Kidney (tissue), 14 donors: ENCODE results near the gene TIGD3. TPM values are rescaled to one million over a fixed set of nuclear protein-coding genes. Genes with fewer than 3 reads are reported as not detected.

Experiments used
- DNase-seq, 5 donors: peaks; one replicate each; pipeline ENCODE4 v3.0.0-alpha.2; 2013 to 2020
- FAIRE-seq: peaks from 2 replicates; lab custom pipeline; 2012; peaks lifted over from hg19 to GRCh38; lab: Jason Lieb, UNC
- H3K27ac ChIP-seq, 2 donors: one replicate each; pipeline ENCODE4 v1.7.0; 2013; ENCODE audit warnings: low read depth in 2 of 2, low read length in 2 of 2, inconsistent platforms in 1 of 2
- H3K27me3 ChIP-seq: one replicate; pipeline ENCODE4 v1.7.1; 2013; ENCODE audit warnings: low read length, inconsistent platforms; ENCODE audit not compliant: control insufficient read depth, insufficient read depth
- H3K36me3 ChIP-seq, 3 donors: one replicate each; pipeline versions ENCODE4 v1.7.0 to v1.7.1; 2013; ENCODE audit warnings: low read length in 3 of 3, control low read depth in 1 of 3, inconsistent platforms in 1 of 3; ENCODE audit not compliant: insufficient read depth in 3 of 3, control insufficient read depth in 2 of 3
- H3K4me1 ChIP-seq, 3 donors: one replicate each; pipeline versions ENCODE4 v1.7.0 to v1.7.1; 2013; ENCODE audit warnings: low read length in 3 of 3, inconsistent platforms in 1 of 3, low read depth in 1 of 3; ENCODE audit not compliant: control insufficient read depth in 2 of 3, insufficient read depth in 2 of 3
- H3K4me3 ChIP-seq, 3 donors: one replicate each; pipeline versions ENCODE4 v1.7.0 to v1.8.1; 2013; ENCODE audit warnings: low read length in 3 of 3, control low read depth in 1 of 3, inconsistent platforms in 1 of 3
- H3K9ac ChIP-seq, 3 donors: one replicate each; pipeline versions ENCODE4 v1.7.0 to v1.7.1; 2013; ENCODE audit warnings: low read length in 3 of 3, control low read depth in 1 of 3, inconsistent platforms in 1 of 3
- H3K9me3 ChIP-seq, 3 donors: one replicate each; pipeline versions ENCODE4 v1.7.0 to v1.7.1; 2013; ENCODE audit warnings: low read length in 3 of 3, control low read depth in 1 of 3, inconsistent platforms in 1 of 3; ENCODE audit not compliant: control insufficient read depth in 2 of 3, insufficient read depth in 1 of 3
- intact Hi-C: fragments of 100-400 bp; cut with DNase I; formaldehyde crosslinking; loops from one replicate; pipeline ENCODE4 v1.11.1; 2022
- polyA plus RNA-seq: library from polyadenylated mRNA; stranded (reverse); fragments of 350-450 nt; fragmentation: Illumina TruSeq; extraction: RNeasy Lipid Tissue Mini Kit (QIAGEN cat#74804); gene quantifications from one replicate; pipeline ENCODE4 v1.2.3, GENCODE V29; 2014; ENCODE audit warnings: low read depth, low replicate concordance; ENCODE audit not compliant: insufficient read depth
- total RNA-seq: library from RNA; stranded (reverse); fragmentation: NEBNext Ultra II Directional; extraction: Animal tissue kit (Norgen Biotek cat#: 25700); gene quantifications from one replicate; pipeline ENCODE4 v1.2.1, GENCODE V29; 2021
- TF ChIP-seq, protein P1 (sequence below): IDR thresholded peaks from 3 replicates; pipeline ENCODE4 v1.5.1; 2012; ENCODE audit warnings: mild to moderate bottlenecking, moderate library complexity, borderline replicate concordance; ENCODE audit not compliant: insufficient read depth; ENCODE audit errors: extremely low read depth
- donor health status: control.
- donor health status: control.
- donor health status: control.
- donor health status: control.
- donor health status: control.
- donor health status: DM: yes; HTN: yes; CAD: no.
- donor health status: Normal renal cell carcinoma (clear cell type).

TIGD3 gene
- total and polyA plus RNA-seq, 2 donors from 2014 or later, result 0.19 to 0.95 TPM

DNA sequence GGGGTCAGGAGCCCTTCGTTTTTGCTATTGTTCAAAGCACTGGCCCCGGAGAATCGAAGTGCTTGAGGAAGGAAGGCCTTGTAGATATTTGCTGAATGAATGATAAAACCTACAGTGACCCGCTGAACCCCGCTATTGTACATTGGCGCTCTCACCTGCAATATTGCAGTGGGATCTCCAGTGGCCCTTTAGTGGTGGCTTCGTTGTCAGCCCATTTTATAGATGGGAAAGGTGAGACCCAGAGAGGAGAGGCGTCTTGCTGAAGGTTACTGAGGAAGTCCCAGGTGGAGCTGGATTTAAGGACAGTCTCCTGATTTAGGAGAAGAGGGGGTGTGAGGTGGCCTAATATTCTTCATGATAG, 38.7 kb upstream of the TIGD3 start:
- DNase-seq (no peak), FAIRE-seq (no peak)
- H3K4me1 ChIP-seq, result peaks cover 0 to 19% (median 16%) of the 10 kb centered on the region in 3 donors
- H3K36me3 ChIP-seq, result peaks cover 0 to 2% (median 0%) of the 10 kb centered on the region in 3 donors
- no peaks in the 10 kb centered on the region for H3K9me3 ChIP-seq
- TF ChIP-seq, protein P1, sequence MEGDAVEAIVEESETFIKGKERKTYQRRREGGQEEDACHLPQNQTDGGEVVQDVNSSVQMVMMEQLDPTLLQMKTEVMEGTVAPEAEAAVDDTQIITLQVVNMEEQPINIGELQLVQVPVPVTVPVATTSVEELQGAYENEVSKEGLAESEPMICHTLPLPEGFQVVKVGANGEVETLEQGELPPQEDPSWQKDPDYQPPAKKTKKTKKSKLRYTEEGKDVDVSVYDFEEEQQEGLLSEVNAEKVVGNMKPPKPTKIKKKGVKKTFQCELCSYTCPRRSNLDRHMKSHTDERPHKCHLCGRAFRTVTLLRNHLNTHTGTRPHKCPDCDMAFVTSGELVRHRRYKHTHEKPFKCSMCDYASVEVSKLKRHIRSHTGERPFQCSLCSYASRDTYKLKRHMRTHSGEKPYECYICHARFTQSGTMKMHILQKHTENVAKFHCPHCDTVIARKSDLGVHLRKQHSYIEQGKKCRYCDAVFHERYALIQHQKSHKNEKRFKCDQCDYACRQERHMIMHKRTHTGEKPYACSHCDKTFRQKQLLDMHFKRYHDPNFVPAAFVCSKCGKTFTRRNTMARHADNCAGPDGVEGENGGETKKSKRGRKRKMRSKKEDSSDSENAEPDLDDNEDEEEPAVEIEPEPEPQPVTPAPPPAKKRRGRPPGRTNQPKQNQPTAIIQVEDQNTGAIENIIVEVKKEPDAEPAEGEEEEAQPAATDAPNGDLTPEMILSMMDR, result no peak
- H3K9ac ChIP-seq, result peak overlapping the region; percentile 19 to 75 (median 39)
- peak overlapping the region; percentile 61 to 80 (median 68) for H3K4me3 ChIP-seq
- no peaks in the 10 kb centered on the region for H3K27me3 ChIP-seq
- H3K27ac ChIP-seq, result peak overlapping the region; percentile 30 to 89
- intact Hi-C loops, result no loop called here

DNA sequence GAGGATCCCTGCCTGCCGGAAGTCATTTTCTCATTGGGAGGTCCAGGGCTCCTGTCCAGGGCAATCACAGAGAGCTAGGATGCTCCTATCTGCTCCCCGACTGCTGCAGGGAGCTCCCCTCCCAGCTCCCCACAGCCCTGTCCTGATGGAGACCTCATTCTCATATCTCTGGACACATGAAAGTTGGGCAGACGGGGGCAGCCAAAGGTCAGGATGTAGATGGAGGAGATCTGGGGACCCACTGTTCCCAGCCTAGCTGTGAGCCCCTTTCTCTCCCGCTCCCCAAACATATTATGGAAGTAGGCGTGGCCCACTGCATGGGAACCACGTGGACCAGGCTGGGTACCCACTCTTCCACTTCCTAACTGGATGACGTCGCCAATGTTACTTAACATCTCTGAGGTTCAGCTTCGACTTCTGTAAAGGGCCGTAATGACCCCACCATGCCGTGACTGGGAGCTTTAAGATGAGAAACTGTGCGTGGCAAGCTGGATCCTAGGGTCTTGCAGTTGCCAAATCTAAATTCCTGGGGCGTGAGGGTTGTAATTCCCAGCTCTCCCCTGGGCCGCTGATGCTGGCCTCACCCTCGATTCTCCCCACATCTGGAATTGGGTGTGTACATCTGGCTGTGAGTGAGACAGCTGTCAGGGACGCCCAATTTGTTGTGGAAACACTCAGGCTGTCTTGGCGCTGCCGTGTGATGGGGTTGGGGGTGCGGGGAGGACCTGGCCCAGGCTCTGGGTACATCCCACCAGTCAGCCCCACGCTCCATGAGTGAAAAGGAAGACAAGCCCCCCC, 38.1 kb upstream of the TIGD3 start:
- intact Hi-C loops, result no loop called here
- DNase-seq, result peak in 1 of 5 donors; percentile 57
- no peak for FAIRE-seq
- no peaks in the 10 kb centered on the region for H3K9me3 ChIP-seq
- H3K27me3 ChIP-seq, result no peaks in the 10 kb centered on the region
- H3K27ac ChIP-seq, result peak overlapping the region; percentile 75 to 81
- H3K4me1 ChIP-seq, result peaks cover 0 to 19% (median 16%) of the 10 kb centered on the region in 3 donors
- H3K9ac ChIP-seq, result peak overlapping the region in 2 of 3 donors; percentile 39 to 75
- H3K4me3 ChIP-seq, result peak overlapping the region; percentile 61 to 80 (median 68)
- TF ChIP-seq, protein P1, result no peak
- H3K36me3 ChIP-seq, result peaks cover 0 to 4% (median 0%) of the 10 kb centered on the region in 3 donors

DNA sequence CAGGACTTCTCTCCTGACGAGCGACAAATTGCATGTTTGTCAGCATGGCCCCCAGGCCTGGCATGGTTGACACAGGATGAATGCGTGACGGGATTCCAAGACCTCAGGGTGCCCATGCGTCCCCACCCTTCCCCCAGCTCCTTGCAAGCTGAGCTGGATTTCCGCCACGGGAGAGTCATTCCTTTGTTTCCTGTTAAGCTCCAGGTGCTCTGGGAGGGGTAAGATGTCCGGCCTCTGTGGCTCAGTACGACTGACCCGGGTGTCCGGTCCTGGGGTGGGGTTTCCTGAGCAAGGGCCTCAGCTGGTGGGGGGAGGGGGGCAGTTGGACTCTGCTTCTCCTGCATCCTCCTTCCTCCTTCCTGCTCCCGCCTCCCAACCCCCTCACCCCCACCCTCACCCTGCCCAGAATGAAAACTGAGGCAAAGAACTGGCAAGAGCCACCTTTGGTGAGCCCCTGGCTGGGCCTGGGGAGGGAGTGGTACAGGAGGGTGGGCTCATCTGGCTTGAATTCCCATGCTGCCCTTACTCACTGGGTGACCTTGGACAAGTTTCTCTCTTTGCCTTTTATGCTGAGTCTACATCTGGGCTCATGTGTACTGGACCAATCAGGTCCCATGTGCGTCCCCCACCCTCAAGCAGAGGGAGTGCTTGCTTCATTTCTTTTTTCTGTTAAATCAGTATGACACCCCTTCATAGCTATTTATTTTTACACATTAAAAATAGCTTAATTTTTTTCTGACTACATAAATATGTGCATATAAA, 37.3 kb upstream of the TIGD3 start:
- FAIRE-seq (no peak), DNase-seq (peak; percentile 72 to 94 (median 86))
- Histone ChIP-seq H3K9me3 (no peaks in the 10 kb centered on the region), H3K27me3 (no peaks in the 10 kb centered on the region), H3K36me3 (peaks cover 0 to 4% (median 2%) of the 10 kb centered on the region in 3 donors), H3K27ac (peak overlapping the region; percentile 75 to 81), H3K4me3 (peak overlapping the region; percentile 30 to 80 (median 68)), H3K4me1 (peaks cover 0 to 19% (median 16%) of the 10 kb centered on the region in 3 donors), H3K9ac (peak overlapping the region in 1 of 3 donors; percentile 75)
- intact Hi-C loops, result no loop called here
- TF ChIP-seq, protein P1, result no peak
